ENCODE results near the gene FARP1.

GRCh38 chr13:98274921-98275487 is 132.1 kb downstream of the FARP1 start:
- TF ChIP-seq POLR2AphosphoS5 (IDR thresholded peaks at IDR 0.05) (no peak), CTCF (IDR thresholded peaks at IDR 0.05) (no peak), POLR2A (IDR thresholded peaks at IDR 0.05) (no peak)

All from suprapubic skin (tissue), 4 donors.